Measurements from ENCODE around the gene TTC29.

DNA sequence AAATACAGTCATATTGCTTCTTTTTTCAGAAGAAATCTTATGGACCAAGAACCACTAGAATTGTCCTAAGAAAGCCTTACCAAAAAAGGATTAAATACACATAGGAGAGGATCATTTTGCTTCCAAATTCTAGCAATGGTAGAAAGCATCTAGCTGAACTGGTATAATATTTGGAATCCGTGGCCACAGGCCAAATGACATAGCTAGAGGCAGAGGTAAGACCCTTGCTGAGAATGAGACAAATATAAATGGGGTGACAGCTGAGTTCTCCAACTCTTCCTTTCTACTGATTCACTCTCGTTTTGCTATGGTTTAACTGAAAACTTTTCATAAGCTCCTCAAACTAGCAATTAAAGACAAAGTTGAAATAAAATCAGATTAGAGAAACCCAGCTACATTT, 150.0 kb downstream of the TTC29 start:
- TF ChIP-seq, protein P1, sequence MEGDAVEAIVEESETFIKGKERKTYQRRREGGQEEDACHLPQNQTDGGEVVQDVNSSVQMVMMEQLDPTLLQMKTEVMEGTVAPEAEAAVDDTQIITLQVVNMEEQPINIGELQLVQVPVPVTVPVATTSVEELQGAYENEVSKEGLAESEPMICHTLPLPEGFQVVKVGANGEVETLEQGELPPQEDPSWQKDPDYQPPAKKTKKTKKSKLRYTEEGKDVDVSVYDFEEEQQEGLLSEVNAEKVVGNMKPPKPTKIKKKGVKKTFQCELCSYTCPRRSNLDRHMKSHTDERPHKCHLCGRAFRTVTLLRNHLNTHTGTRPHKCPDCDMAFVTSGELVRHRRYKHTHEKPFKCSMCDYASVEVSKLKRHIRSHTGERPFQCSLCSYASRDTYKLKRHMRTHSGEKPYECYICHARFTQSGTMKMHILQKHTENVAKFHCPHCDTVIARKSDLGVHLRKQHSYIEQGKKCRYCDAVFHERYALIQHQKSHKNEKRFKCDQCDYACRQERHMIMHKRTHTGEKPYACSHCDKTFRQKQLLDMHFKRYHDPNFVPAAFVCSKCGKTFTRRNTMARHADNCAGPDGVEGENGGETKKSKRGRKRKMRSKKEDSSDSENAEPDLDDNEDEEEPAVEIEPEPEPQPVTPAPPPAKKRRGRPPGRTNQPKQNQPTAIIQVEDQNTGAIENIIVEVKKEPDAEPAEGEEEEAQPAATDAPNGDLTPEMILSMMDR (tag by site-specific recombination; IDR thresholded peaks at IDR 0.05) = no peak
- TF ChIP-seq HOXA7 (CRISPR knock-in tag; IDR thresholded peaks at IDR 0.05; ENCODE audit: borderline replicate concordance) = no peak
- no peak for TF ChIP-seq ZNF23 (tag by site-specific recombination; IDR thresholded peaks at IDR 0.05; ENCODE audit: borderline replicate concordance)
- no peak for TF ChIP-seq MEIS1 (CRISPR knock-in tag; IDR thresholded peaks at IDR 0.05; ENCODE audit: borderline replicate concordance)
- no peak for TF ChIP-seq HOXD13 (CRISPR knock-in tag; IDR thresholded peaks at IDR 0.05; ENCODE audit: borderline replicate concordance)
- TF ChIP-seq ZNF768 (tag by site-specific recombination; IDR thresholded peaks at IDR 0.05) = no peak

Data from HEK293 (cell line).